SW480 (cell line): ENCODE results near the gene SUB1.

Experiments
- DNase-seq: peaks from one replicate; pipeline ENCODE4 v3.0.0-alpha.2; 2016; ENCODE audit warnings: low spot score

SUB1 gene

GRCh38 chr5:32645246-32645645, 59.9 kb downstream of the SUB1 start:
- DNase-seq = no peak

- DNase-seq = no peak
These were observed 61.0 kb downstream of the SUB1 start for GRCh38 chr5:32646061-32646969.

DNA sequence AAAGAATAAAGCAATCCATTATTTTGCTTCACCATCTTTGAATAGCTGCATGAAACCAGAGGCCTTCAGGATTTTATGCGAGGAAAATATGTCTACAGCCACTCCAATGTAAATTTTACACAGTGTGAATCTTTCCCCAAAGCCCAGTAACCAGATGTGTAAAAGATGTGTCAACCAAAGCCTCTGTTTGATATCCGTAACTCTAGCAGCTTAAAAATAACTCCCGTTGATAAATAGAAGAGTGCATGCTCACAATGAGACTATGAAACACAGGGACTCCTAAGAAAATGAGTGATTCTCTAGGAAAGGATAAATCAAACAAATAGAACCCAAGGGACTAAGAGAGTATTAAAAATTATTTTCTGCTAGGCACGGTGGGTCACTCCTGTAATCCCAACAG, 65.7 kb downstream of the SUB1 start:
- DNase-seq = no peak

- no peak for DNase-seq
These were observed 66.3 kb downstream of the SUB1 start for GRCh38 chr5:32651638-32652037.
